ENCODE data around the gene SEMA3D.

- TF ChIP-seq EP300 (IDR thresholded peaks at IDR 0.05) (no peak), POLR2A (IDR thresholded peaks at IDR 0.05) (no peak), POLR2AphosphoS5 (IDR thresholded peaks at IDR 0.05) (no peak)
- TF ChIP-seq, protein P1, sequence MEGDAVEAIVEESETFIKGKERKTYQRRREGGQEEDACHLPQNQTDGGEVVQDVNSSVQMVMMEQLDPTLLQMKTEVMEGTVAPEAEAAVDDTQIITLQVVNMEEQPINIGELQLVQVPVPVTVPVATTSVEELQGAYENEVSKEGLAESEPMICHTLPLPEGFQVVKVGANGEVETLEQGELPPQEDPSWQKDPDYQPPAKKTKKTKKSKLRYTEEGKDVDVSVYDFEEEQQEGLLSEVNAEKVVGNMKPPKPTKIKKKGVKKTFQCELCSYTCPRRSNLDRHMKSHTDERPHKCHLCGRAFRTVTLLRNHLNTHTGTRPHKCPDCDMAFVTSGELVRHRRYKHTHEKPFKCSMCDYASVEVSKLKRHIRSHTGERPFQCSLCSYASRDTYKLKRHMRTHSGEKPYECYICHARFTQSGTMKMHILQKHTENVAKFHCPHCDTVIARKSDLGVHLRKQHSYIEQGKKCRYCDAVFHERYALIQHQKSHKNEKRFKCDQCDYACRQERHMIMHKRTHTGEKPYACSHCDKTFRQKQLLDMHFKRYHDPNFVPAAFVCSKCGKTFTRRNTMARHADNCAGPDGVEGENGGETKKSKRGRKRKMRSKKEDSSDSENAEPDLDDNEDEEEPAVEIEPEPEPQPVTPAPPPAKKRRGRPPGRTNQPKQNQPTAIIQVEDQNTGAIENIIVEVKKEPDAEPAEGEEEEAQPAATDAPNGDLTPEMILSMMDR (IDR thresholded peaks at IDR 0.05) = no peak
Measured at GRCh38 chr7:85010306-85010705, 176.6 kb downstream of the SEMA3D start.

All from sigmoid colon (tissue), 4 donors.